ENCODE measurements around the gene FUT9. TPM values are rescaled to one million over a fixed set of nuclear protein-coding genes. Genes with fewer than 3 reads are reported as not detected.

Gene FUT9
- not detected in 5 replicates for total RNA-seq (2022; extraction: Qiagen RNA extraction; ENCODE audit: low read depth)

GRCh38 chr6:96015518-96016333 is at the start of gene FUT9:
TSS of gene FUT9 (plus strand) at chr6:96015974. CDS start at chr6:96203156, 187,182 bp downstream.

Data from A549 treated with RU486 at 1 μM for 4 hours (cell line).